HepG2 (cell line): ENCODE results near the gene HSPA1L. TPM values are rescaled to one million over a fixed set of nuclear protein-coding genes. Genes with fewer than 3 reads are reported as not detected.
A peak's percentile ranks its signal among the peaks of the same experiment; 100 is the strongest.

Experiments
- CAMTA2 ChIP-seq: sonication (generic); formaldehyde crosslinking; IDR thresholded peaks from 2 replicates; pipeline ENCODE4 v1.4.0; 2020; ENCODE audit warnings: mild to moderate bottlenecking, missing genetic modification reagents, borderline replicate concordance
- ETV5 ChIP-seq: IDR thresholded peaks from 2 replicates; pipeline ENCODE4 v1.6.1; 2018; ENCODE audit warnings: missing biosample characterization, missing genetic modification reagents, inconsistent platforms, borderline replicate concordance
- HNF4G ChIP-seq, 2 experiments: sonication (generic) in 1 of 2; formaldehyde crosslinking in 1 of 2; IDR thresholded peaks; 2 replicates each; pipeline versions ENCODE4 v1.4.0 to v1.6.1; 2011 to 2020; ENCODE audit warnings: borderline replicate concordance in 2 of 2, low read depth in 2 of 2, mild to moderate bottlenecking in 2 of 2, low read length in 1 of 2, missing genetic modification reagents in 1 of 2, moderate library complexity in 1 of 2
- HNRNPLL ChIP-seq: fragments of 200-400 bp; formaldehyde crosslinking; IDR thresholded peaks from 2 replicates; pipeline ENCODE4 v1.6.1; 2017; ENCODE audit warnings: mild to moderate bottlenecking, low read depth, low read length; ENCODE audit not compliant: poor library complexity, severe bottlenecking
- KDM5B ChIP-seq: sonication (generic); formaldehyde crosslinking; IDR thresholded peaks from 2 replicates; pipeline ENCODE4 v1.4.0; 2020; ENCODE audit warnings: missing genetic modification reagents, mild to moderate bottlenecking, borderline replicate concordance
- ZNF501 ChIP-seq: sonication (generic); formaldehyde crosslinking; IDR thresholded peaks from 2 replicates; pipeline ENCODE4 v1.5.1; 2020; ENCODE audit warnings: mild to moderate bottlenecking, moderate library complexity, missing genetic modification reagents
- ZNF510 ChIP-seq: sonication (generic); formaldehyde crosslinking; IDR thresholded peaks from 2 replicates; pipeline ENCODE4 v1.4.0; 2020; ENCODE audit warnings: low read depth, mild to moderate bottlenecking, missing genetic modification reagents
- ZNF678 ChIP-seq: sonication (generic); formaldehyde crosslinking; IDR thresholded peaks from 2 replicates; pipeline ENCODE4 v1.4.0; 2020; ENCODE audit warnings: mild to moderate bottlenecking, missing genetic modification reagents
- ZNF749 ChIP-seq: sonication (generic); formaldehyde crosslinking; IDR thresholded peaks from 2 replicates; pipeline ENCODE4 v1.8.0; 2022; ENCODE audit warnings: mild to moderate bottlenecking, missing genetic modification reagents, moderate library complexity, borderline replicate concordance
- polyA plus RNA-seq, 8 experiments: library from polyadenylated mRNA; depleted of rRNA in 3 of 8; stranded (reverse) in 7 of 8; unstranded in 1 of 8; fragments of >200 nt; fragmentation: Illumina TruSeq in 4 of 8; extraction: Trizol in 4 of 8; gene quantifications; 2 replicates each; pipeline versions ENCODE4 v1.2.1 to v1.2.3, GENCODE V29; 2011 to 2016; ENCODE audit warnings: low read depth in 4 of 8, missing spikeins in 1 of 8, mixed read lengths in 1 of 8; ENCODE audit not compliant: insufficient read depth in 1 of 8
- total RNA-seq, 5 experiments: library from RNA; depleted of rRNA; stranded (reverse); fragments of >200 nt; fragmentation: Illumina TruSeq; extraction: Trizol; gene quantifications; 2 replicates each; pipeline ENCODE4 v1.2.3, GENCODE V29; 2016; ENCODE audit warnings: low read depth in 1 of 5
- TF ChIP-seq, protein P1 (sequence below): sonication (generic); formaldehyde crosslinking; IDR thresholded peaks from 2 replicates; pipeline ENCODE4 v1.5.0; 2020; ENCODE audit warnings: mild to moderate bottlenecking, missing genetic modification reagents, borderline replicate concordance
- TF ChIP-seq, protein P2 (sequence below): sonication (generic); formaldehyde crosslinking; IDR thresholded peaks from 2 replicates; pipeline ENCODE4 v1.4.0; 2020; ENCODE audit warnings: missing genetic modification reagents, low read depth, mild to moderate bottlenecking, borderline replicate concordance
- TF ChIP-seq, protein P3 (sequence below): sonication (generic); formaldehyde crosslinking; IDR thresholded peaks from 2 replicates; pipeline ENCODE4 v1.4.0; 2020; ENCODE audit warnings: missing genetic modification reagents
- TF ChIP-seq, protein P4 (sequence below): sonication (generic); formaldehyde crosslinking; IDR thresholded peaks from 2 replicates; pipeline ENCODE4 v1.9.0; 2021; ENCODE audit warnings: missing genetic modification reagents, borderline replicate concordance
- TF ChIP-seq, protein P5 (sequence below): IDR thresholded peaks from 2 replicates; pipeline ENCODE4 v1.6.1; 2016

The HSPA1L gene
- total and polyA plus RNA-seq, 2 of the 13 experiments (the other 11 are each of a cell fraction or from before 2014, with no cell fraction given) = 0.55 to 1.0 TPM

DNA sequence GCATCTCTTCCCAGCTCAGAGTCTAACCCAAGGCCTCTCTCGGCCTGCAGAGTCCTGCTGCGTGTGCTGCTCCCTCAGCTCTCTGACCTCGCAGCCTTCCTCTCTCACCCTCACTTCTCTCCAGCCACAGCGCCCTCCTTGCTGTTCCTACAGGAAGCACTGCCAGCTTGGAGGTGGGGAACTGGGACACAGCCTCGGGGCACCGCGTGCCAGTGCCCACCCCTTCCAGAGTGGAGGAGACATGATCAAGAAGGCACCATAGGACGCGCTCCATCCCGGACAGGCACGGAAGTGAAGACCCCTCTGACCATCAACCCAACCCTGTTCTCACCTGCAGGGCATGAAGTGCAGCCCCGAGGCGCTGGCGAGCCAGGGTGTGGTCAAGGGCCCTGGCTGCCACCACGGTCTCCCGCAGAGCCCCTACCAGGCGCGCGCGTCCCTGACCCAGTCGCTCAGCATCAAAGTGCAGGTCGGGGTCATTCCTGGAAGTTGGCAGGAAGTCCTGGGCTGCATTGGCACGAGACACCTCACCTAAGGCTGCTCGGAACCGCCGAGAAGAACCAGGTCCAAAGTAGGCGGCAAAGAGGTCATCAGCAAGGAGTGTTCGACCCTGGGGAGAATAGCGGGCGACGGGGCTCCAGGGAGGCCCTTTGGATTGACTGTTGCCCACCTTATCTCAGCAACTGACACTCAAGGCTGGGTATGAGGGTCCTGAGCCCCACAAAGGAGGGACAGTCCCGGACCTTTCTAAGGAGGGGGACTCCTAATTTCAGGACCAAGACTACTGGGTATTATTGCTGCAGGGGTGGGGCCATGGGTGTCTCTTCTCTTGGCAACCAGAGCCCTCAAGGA is 39.2 kb downstream of the HSPA1L start (continued):
- TF ChIP-seq ZNF501 (0 out of 2 replicates have a peak, but pooled peaks have one; percentile 16), HNF4G (IDR thresholded peaks at IDR 0.05; ENCODE audit: borderline replicate concordance, low read depth, low read length) (no peak), HNF4G (CRISPR knock-in tag; IDR thresholded peaks at IDR 0.05; ENCODE audit: borderline replicate concordance, low read depth) (0 out of 2 replicates have a peak, but pooled peaks have one; percentile 34), CAMTA2 (CRISPR knock-in tag) (no peak), ZNF678 (CRISPR knock-in tag) (no peak), HNRNPLL (peak; percentile 18), ETV5 (peak; percentile 20; the same call in 1 of the 2 replicates), KDM5B (peak; percentile 70; the same call in 1 of the 2 replicates), ZNF510 (CRISPR knock-in tag) (0 out of 2 replicates have a peak, but pooled peaks have one; percentile 45), ZNF749 (CRISPR knock-in tag) (no peak)
- TF ChIP-seq, protein P1, sequence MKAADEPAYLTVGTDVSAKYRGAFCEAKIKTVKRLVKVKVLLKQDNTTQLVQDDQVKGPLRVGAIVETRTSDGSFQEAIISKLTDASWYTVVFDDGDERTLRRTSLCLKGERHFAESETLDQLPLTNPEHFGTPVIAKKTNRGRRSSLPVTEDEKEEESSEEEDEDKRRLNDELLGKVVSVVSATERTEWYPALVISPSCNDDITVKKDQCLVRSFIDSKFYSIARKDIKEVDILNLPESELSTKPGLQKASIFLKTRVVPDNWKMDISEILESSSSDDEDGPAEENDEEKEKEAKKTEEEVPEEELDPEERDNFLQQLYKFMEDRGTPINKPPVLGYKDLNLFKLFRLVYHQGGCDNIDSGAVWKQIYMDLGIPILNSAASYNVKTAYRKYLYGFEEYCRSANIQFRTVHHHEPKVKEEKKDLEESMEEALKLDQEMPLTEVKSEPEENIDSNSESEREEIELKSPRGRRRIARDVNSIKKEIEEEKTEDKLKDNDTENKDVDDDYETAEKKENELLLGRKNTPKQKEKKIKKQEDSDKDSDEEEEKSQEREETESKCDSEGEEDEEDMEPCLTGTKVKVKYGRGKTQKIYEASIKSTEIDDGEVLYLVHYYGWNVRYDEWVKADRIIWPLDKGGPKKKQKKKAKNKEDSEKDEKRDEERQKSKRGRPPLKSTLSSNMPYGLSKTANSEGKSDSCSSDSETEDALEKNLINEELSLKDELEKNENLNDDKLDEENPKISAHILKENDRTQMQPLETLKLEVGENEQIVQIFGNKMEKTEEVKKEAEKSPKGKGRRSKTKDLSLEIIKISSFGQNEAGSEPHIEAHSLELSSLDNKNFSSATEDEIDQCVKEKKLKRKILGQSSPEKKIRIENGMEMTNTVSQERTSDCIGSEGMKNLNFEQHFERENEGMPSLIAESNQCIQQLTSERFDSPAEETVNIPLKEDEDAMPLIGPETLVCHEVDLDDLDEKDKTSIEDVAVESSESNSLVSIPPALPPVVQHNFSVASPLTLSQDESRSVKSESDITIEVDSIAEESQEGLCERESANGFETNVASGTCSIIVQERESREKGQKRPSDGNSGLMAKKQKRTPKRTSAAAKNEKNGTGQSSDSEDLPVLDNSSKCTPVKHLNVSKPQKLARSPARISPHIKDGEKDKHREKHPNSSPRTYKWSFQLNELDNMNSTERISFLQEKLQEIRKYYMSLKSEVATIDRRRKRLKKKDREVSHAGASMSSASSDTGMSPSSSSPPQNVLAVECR (CRISPR knock-in tag) = peak; percentile 64; the same call in 1 of the 2 replicates
- TF ChIP-seq, protein P2, sequence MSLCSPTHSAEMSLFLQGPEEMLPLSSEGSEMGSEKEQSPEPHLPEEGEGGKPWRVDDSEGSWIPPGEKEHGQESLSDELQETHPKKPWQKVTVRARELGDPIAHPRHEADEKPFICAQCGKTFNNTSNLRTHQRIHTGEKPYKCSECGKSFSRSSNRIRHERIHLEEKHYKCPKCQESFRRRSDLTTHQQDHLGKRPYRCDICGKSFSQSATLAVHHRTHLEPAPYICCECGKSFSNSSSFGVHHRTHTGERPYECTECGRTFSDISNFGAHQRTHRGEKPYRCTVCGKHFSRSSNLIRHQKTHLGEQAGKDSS (CRISPR knock-in tag) = 0 out of 2 replicates have a peak, but pooled peaks have one; percentile 26
- TF ChIP-seq, protein P3, sequence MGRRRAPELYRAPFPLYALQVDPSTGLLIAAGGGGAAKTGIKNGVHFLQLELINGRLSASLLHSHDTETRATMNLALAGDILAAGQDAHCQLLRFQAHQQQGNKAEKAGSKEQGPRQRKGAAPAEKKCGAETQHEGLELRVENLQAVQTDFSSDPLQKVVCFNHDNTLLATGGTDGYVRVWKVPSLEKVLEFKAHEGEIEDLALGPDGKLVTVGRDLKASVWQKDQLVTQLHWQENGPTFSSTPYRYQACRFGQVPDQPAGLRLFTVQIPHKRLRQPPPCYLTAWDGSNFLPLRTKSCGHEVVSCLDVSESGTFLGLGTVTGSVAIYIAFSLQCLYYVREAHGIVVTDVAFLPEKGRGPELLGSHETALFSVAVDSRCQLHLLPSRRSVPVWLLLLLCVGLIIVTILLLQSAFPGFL (CRISPR knock-in tag) = no peak
- TF ChIP-seq, protein P4, sequence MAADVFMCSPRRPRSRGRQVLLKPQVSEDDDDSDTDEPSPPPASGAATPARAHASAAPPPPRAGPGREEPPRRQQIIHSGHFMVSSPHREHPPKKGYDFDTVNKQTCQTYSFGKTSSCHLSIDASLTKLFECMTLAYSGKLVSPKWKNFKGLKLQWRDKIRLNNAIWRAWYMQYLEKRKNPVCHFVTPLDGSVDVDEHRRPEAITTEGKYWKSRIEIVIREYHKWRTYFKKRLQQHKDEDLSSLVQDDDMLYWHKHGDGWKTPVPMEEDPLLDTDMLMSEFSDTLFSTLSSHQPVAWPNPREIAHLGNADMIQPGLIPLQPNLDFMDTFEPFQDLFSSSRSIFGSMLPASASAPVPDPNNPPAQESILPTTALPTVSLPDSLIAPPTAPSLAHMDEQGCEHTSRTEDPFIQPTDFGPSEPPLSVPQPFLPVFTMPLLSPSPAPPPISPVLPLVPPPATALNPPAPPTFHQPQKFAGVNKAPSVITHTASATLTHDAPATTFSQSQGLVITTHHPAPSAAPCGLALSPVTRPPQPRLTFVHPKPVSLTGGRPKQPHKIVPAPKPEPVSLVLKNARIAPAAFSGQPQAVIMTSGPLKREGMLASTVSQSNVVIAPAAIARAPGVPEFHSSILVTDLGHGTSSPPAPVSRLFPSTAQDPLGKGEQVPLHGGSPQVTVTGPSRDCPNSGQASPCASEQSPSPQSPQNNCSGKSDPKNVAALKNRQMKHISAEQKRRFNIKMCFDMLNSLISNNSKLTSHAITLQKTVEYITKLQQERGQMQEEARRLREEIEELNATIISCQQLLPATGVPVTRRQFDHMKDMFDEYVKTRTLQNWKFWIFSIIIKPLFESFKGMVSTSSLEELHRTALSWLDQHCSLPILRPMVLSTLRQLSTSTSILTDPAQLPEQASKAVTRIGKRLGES (CRISPR knock-in tag) = no peak
- TF ChIP-seq, protein P5, sequence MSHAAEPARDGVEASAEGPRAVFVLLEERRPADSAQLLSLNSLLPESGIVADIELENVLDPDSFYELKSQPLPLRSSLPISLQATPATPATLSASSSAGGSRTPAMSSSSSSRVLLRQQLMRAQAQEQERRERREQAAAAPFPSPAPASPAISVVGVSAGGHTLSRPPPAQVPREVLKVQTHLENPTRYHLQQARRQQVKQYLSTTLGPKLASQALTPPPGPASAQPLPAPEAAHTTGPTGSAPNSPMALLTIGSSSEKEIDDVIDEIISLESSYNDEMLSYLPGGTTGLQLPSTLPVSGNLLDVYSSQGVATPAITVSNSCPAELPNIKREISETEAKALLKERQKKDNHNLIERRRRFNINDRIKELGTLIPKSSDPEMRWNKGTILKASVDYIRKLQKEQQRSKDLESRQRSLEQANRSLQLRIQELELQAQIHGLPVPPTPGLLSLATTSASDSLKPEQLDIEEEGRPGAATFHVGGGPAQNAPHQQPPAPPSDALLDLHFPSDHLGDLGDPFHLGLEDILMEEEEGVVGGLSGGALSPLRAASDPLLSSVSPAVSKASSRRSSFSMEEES = no peak
